Esophagus squamous epithelium (tissue), 4 donors: ENCODE measurements around the gene APOO.

Source experiments
- POLR2A ChIP-seq, 4 donors: fragments of 450-650 bp; IDR thresholded peaks; one replicate each; pipeline ENCODE4 v1.6.1; 2017; ENCODE audit warnings: antibody characterized with exemption in 4 of 4, mild to moderate bottlenecking in 4 of 4, moderate library complexity in 3 of 4
- TF ChIP-seq, protein P1 (sequence below), 6 experiments: fragments of 450-650 bp in 4 of 6; fragments of 200-600 bp in 2 of 6; sonication (generic) in 2 of 6; IDR thresholded peaks; one replicate each; pipeline ENCODE4 v1.5.1; 2016 to 2019; ENCODE audit warnings: antibody characterized with exemption in 6 of 6, mild to moderate bottlenecking in 4 of 6, moderate library complexity in 4 of 6

DNA sequence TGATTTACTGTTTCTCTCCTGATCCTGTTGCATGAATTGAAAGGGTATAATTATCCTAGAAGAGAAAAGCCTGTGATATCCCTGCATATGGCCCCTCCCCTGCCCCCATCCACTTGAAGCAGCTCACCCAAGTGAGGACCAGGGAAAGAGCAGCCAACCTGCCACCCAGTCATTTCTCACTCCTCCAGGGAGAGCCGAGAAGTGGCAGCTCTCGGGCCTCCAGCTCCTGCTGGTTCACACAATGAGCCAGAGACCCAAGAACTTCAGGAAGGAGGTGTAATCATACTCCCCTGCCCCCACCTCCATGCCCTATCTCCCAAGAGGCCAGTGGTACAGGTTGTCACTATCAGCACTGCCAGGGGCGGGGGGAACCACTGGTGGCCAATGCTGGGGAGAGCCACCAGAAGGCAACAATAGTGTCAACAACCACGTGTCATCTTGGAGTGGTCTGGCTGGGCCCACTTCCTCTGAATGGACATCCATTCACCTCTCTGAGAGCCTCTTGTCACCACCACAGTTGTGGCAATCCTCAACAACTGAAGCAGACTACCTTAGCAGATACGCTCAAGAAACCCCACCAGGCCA, 42.9 kb downstream of the APOO start:
- no peak for TF ChIP-seq POLR2A (IDR thresholded peaks at IDR 0.05)
- TF ChIP-seq, protein P1, sequence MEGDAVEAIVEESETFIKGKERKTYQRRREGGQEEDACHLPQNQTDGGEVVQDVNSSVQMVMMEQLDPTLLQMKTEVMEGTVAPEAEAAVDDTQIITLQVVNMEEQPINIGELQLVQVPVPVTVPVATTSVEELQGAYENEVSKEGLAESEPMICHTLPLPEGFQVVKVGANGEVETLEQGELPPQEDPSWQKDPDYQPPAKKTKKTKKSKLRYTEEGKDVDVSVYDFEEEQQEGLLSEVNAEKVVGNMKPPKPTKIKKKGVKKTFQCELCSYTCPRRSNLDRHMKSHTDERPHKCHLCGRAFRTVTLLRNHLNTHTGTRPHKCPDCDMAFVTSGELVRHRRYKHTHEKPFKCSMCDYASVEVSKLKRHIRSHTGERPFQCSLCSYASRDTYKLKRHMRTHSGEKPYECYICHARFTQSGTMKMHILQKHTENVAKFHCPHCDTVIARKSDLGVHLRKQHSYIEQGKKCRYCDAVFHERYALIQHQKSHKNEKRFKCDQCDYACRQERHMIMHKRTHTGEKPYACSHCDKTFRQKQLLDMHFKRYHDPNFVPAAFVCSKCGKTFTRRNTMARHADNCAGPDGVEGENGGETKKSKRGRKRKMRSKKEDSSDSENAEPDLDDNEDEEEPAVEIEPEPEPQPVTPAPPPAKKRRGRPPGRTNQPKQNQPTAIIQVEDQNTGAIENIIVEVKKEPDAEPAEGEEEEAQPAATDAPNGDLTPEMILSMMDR (IDR thresholded peaks at IDR 0.05) = no peak
